ENCODE measurements around the gene ARID1B. TPM values are rescaled to one million over a fixed set of nuclear protein-coding genes. Genes with fewer than 3 reads are reported as not detected.
A peak's percentile ranks its signal among the peaks of the same experiment; 100 is the strongest.

Gene ARID1B
- total and polyA plus RNA-seq, 9 of the 15 experiments (the other 6 are each of a cell fraction or from before 2014, with no cell fraction given), result 12.5 to 50.5 (median 25.8) TPM

- POLR2A ChIA-PET, result interaction anchor here (0.9 to 1.6 kb wide), 2 partner anchors 14 to 21 kb away, joined by 3 to 4 read pairs; no protein-coding TSS in a partner anchor
- FAIRE-seq, result peak; percentile 29
- H3K4me1 ChIP-seq (replicated peaks in 1 of 2; ENCODE audit: control insufficient read depth in 2 of 2, insufficient read depth in 2 of 2, low read length in 2 of 2), result peaks cover 4 to 6% of the 10 kb centered on the region in 2 experiments; a peak in 2 of 5 replicates
- H3K36me3 ChIP-seq (ENCODE audit: control insufficient read depth, insufficient read depth, low read length), result no peaks in the 10 kb centered on the region
- H2AFZ ChIP-seq (ENCODE audit: low read depth, low read length), result no peak overlapping the region
- H3K9ac ChIP-seq (ENCODE audit: insufficient read depth in 1 of 2, low read depth in 2 of 2, low read length in 2 of 2), result no peak overlapping the region
- no peaks in the 10 kb centered on the region for H3K27me3 ChIP-seq (ENCODE audit: control insufficient read depth in 2 of 2, insufficient read depth in 2 of 2, low read length in 2 of 2)
- ATAC-seq, result no peak
- no peak overlapping the region for H3K4me2 ChIP-seq (ENCODE audit: insufficient read depth, low read length)
- peaks cover 95% of the 10 kb centered on the region for H3K79me2 ChIP-seq (ENCODE audit: control insufficient read depth, insufficient read depth, low read length)
- H4K20me1 ChIP-seq (replicated peaks; ENCODE audit: control insufficient read depth, insufficient read depth, low read length), result peaks cover 21% of the 10 kb centered on the region; the same call in 1 of the 2 replicates
- 68% methylated on average over 6 of the region's 6 CpGs for WGBS (ENCODE audit: insufficient coverage, low coverage, missing lambda C conversion rate)
- H3K4me3 ChIP-seq, result no peak overlapping the region
- H3K27ac ChIP-seq (ENCODE audit: extremely low read depth, low read depth, low read length), result no peak overlapping the region
- no peaks in the 10 kb centered on the region for H3K9me1 ChIP-seq (ENCODE audit: control insufficient read depth, insufficient read depth, low read length)
- no TSS peak for BruUV-seq (replicated peaks)
- intact Hi-C loops (cut with micrococcal nuclease), result no loop called here
- no peak for TF ChIP-seq ATF4 (CRISPR knock-in tag; IDR thresholded peaks at IDR 0.05)
- TF ChIP-seq GATAD2B (IDR thresholded peaks at IDR 0.05; ENCODE audit: borderline replicate concordance), result no peak
- no peak for TF ChIP-seq SRSF3 (IDR thresholded peaks at IDR 0.05; ENCODE audit: insufficient read depth, low read length)
- no peaks in the 10 kb centered on the region for H3K9me3 ChIP-seq (replicated peaks; ENCODE audit: control insufficient read depth, insufficient read depth, low read depth, low read length)
- no peak for DNase-seq (ENCODE audit: extremely low read depth in 1 of 4, low spot score in 3 of 4)
- in situ Hi-C loops (cut with MboI), result no loop called here
- CTCF ChIA-PET (ENCODE audit: low intra/inter-chr PET ratio), result interaction anchor here (0.7 kb wide), 1 partner anchor 23 kb away, joined by 3 read pairs; no protein-coding TSS in a partner anchor
Observed at GRCh38 chr6:156801712-156802111, 24.5 kb downstream of the ARID1B start.

GRCh38 chr6:156803353-156803752, 26.2 kb downstream of the ARID1B start:
- Histone ChIP-seq H3K4me2 (ENCODE audit: insufficient read depth, low read length) (no peak overlapping the region), H2AFZ (ENCODE audit: low read depth, low read length) (no peak overlapping the region), H3K36me3 (ENCODE audit: control insufficient read depth, insufficient read depth, low read length) (no peaks in the 10 kb centered on the region), H3K9me1 (ENCODE audit: control insufficient read depth, insufficient read depth, low read length) (no peaks in the 10 kb centered on the region), H3K27me3 (ENCODE audit: control insufficient read depth in 2 of 2, insufficient read depth in 2 of 2, low read length in 2 of 2) (no peaks in the 10 kb centered on the region), H3K27ac (ENCODE audit: extremely low read depth, low read depth, low read length) (no peak overlapping the region), H3K4me1 (replicated peaks in 1 of 2; ENCODE audit: control insufficient read depth in 2 of 2, insufficient read depth in 2 of 2, low read length in 2 of 2) (peaks cover 0 to 9% of the 10 kb centered on the region in 2 experiments; a peak in 3 of 5 replicates), H3K9ac (ENCODE audit: insufficient read depth in 1 of 2, low read depth in 2 of 2, low read length in 2 of 2) (no peak overlapping the region), H3K79me2 (ENCODE audit: control insufficient read depth, insufficient read depth, low read length) (peaks cover 97% of the 10 kb centered on the region), H4K20me1 (replicated peaks; ENCODE audit: control insufficient read depth, insufficient read depth, low read length) (0 out of 2 replicates have a peak, but pooled peaks cover 9% of the 10 kb centered on the region), H3K9me3 (replicated peaks; ENCODE audit: control insufficient read depth, insufficient read depth, low read depth, low read length) (no peaks in the 10 kb centered on the region), H3K4me3 (no peak overlapping the region)
- CTCF ChIA-PET (ENCODE audit: low intra/inter-chr PET ratio), result no interaction called here
- intact Hi-C loops (cut with micrococcal nuclease) (no loop called here), in situ Hi-C loops (cut with MboI) (no loop called here)
- no TSS peak for BruUV-seq (replicated peaks)
- ATAC-seq, result no peak
- DNase-seq (ENCODE audit: extremely low read depth in 1 of 4, low spot score in 3 of 4), result no peak
- WGBS (ENCODE audit: insufficient coverage, low coverage, missing lambda C conversion rate), result 51% methylated on average over 2 of the region's 2 CpGs
- POLR2A ChIA-PET, result interaction anchor here (0.8 kb wide), 1 partner anchor 9 kb away, joined by 6 read pairs; no protein-coding TSS in a partner anchor
- no peak for FAIRE-seq
- no peak for TF ChIP-seq HOXB6 (CRISPR knock-in tag; IDR thresholded peaks at IDR 0.05; ENCODE audit: borderline replicate concordance)
- no peak for TF ChIP-seq ZFP1 (CRISPR knock-in tag; IDR thresholded peaks at IDR 0.05)
- TF ChIP-seq BRF1 (IDR thresholded peaks at IDR 0.05; ENCODE audit: borderline replicate concordance, extremely low read depth, insufficient read length), result no peak
- no peak for TF ChIP-seq THAP7 (CRISPR knock-in tag; IDR thresholded peaks at IDR 0.05)
- TF ChIP-seq SMARCA5 (IDR thresholded peaks at IDR 0.05), result no peak
- TF ChIP-seq BCOR (IDR thresholded peaks at IDR 0.05), result no peak
- no peak for TF ChIP-seq RBM15 (IDR thresholded peaks at IDR 0.05; ENCODE audit: insufficient read depth, low read length)
- TF ChIP-seq MCM3 (IDR thresholded peaks at IDR 0.05), result no peak
- no peak for TF ChIP-seq SLC30A9 (CRISPR knock-in tag; IDR thresholded peaks at IDR 0.05)
- no peak for TF ChIP-seq TCF3 (CRISPR knock-in tag; IDR thresholded peaks at IDR 0.05)
- no peak for TF ChIP-seq ZBED1 (IDR thresholded peaks at IDR 0.05)
- TF ChIP-seq KAT7 (CRISPR knock-in tag; IDR thresholded peaks at IDR 0.05; ENCODE audit: borderline replicate concordance), result no peak
- no peak for TF ChIP-seq HDAC6 (IDR thresholded peaks at IDR 0.05; ENCODE audit: low read depth, low read length)
- no peak for TF ChIP-seq LARP7 (IDR thresholded peaks at IDR 0.05)
